RPMI8226 (cell line): Measurements from ENCODE around the gene GNB5.
"Not testable (repeated sequence)": the region's sequence is repeated elsewhere in the genome, so short reads cannot be mapped to it uniquely, and the experiment has no call there.

Experiments used
- DNase-seq: peaks from one replicate; pipeline ENCODE4 v3.0.0-alpha.2; 2015

The GNB5 gene

DNA sequence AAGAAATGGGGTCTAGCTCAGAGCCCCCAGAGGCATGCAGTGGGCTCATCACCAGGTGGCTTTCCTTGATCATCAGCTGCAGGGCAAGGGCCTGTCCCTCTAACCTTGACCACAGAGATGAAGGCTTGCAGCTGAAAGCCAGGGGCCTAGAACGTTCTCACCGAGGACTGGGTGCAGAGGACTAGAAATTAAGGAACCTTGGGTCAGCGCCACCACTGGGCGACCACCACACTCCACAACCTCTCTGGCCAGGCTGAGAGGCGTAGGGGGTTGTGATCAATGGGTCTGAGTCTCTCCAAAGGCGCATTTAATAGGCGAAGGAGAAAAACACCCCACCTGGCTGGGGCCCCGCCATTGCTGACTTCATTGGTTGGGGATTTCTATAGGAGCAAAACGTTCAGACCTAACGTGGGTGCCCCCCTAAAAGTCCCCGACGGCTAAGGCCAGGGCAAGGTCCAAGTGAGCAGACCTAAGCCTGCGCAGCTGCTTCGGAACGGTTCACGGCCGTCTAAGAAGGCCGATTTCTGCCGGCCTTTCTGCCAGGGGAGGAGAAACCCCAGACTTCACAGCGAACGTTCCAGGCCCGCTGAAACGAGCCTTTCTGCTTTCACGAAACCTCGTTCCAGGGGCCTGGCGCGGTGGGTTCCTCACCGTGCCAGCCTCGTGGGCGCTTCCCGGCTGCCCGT is 79.5 kb downstream of the GNB5 start:
- no peak for DNase-seq

GRCh38 chr15:52109559-52110451 is 81.4 kb downstream of the GNB5 start:
- DNase-seq = no peak

GRCh38 chr15:52107238-52107637 is 84.0 kb downstream of the GNB5 start:
- no peak for DNase-seq

- no peak for DNase-seq
Observed at GRCh38 chr15:52106641-52107040, 84.6 kb downstream of the GNB5 start.

- no peak for DNase-seq
Observed at GRCh38 chr15:52105846-52106245, 85.3 kb downstream of the GNB5 start.

- DNase-seq = no peak
Observed at GRCh38 chr15:52104532-52105004, 86.6 kb downstream of the GNB5 start.

DNA sequence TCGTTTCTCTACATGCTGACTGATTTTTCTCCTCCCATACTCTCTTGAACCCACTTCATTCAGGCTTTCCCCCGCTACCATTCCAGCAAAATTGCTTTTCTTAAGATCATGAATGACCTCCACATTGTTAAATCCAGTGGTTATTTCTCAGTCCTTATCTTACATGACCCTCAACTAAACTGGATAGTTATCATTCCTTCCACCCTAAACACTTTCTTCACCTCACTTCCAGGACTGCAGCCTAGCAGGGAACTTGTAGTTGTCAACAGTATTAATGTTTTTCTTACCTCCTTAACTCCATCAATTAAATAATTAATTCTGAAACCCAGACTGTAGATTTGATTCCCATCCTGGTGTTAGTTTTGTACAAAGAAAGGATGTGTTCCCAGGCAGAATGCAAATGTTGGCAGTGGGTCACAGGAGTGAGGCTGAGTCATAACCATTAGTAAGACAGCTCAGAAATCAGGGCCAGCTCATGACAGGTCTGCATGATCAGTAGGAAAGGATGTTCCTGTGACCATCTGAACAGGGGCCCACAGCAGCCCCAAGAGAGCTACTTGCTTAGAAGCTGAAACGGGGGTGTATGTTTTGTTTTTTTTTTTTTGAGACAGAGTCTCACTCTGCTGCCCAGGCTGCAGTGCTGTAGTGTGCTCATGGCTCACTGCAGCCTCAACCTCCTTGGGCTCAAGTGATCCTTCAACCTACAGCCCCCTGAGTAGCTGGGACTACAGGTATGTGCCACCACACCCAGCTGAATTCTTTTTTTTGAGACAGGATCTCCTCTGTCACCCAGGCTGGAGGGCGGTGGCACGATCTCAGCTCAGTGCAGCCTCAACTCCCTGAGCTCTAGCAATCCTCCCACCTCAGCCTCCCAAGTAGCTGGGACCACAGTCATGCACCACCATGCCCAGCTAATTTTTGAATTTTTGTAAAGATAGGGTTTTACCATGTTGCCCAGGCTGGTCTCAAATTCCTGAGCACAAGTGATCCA is 87.7 kb downstream of the GNB5 start:
- peak; percentile 23 for DNase-seq

DNA sequence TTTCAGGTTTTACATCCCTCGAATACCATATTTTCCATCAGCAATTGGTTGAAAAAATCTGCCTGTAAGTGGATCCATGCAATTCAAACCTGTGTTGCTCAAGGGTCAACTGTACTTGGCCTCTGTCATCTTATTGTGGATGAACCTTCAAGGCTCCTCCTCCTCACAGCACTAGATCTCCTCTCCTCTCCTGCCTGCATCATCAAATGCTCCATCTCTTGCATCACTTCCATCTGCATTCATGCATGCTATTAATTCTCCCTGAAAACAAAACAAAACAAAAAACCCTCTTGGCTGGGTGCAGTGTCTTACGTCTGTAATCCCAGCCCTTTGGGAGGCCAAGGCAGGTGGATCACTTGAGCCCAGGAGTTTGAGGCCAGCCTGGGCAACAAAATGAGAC is 88.7 kb downstream of the GNB5 start:
- DNase-seq = no peak

DNA sequence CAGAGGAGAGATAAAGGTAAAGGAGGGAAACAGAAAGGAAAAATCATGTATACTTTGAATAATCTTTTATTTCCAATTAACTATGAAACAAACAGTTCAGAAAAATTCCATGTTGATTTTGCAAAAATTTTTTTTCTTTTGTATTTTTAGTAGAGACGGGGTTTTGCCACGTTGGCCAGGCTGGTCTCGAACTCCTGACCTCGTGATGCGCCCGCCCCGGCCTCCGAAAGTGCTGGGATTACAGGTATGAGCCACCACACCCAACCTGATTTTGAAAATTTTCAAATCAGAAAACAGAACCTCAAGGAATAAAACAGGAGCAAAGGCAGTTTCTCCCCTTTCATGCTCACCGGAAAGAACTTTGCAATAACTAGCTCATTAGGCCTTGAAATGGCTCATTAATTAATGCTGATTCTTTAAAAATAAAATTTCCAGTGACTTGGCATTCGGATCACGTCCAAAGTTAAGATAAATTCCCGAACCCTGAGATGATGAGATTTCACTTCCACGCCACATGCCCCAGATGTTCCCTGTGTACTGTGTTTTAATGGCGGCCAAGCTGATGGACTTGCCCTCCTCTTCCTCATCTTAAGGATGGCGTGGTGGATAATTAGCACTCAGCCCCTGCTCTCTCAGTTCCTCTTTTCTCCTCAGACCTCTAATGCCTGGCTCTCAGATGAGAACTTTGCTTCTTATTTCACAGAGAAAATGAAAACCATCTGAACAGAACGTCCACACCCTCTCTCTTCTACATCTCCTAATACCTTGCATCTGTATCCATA is 89.5 kb downstream of the GNB5 start:
- DNase-seq = peak; percentile 86

DNA sequence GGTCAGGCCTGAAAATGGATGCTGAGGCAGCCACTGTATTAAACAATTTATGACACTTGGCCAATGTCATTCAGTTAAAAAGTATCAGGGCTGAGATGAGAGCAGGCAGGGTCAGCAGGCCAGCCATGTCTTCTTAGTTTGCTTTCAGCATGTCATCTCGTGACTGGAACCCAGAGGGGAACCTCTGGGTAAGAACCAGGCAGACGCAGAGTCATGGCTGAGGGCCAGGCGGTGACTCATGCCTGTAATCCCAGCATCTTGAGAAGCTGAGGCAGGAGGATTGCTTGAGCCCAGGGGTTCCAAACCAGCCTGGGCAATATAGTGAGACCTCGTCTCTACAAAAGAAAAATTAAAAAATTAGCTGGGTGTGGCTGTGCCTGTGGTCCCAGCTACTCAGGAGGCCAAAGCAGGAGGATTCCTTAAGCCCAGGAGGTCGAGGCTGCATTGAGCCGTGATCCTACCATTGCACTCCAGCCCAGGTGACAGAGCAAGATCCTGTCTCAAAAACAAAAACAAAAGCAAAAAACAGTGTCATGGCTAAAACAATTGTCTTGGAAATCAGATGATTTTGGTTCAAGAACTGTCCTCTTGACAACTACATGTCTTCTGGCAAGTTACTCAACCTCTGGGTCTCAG is 90.3 kb downstream of the GNB5 start:
- DNase-seq = peak; percentile 68

DNA sequence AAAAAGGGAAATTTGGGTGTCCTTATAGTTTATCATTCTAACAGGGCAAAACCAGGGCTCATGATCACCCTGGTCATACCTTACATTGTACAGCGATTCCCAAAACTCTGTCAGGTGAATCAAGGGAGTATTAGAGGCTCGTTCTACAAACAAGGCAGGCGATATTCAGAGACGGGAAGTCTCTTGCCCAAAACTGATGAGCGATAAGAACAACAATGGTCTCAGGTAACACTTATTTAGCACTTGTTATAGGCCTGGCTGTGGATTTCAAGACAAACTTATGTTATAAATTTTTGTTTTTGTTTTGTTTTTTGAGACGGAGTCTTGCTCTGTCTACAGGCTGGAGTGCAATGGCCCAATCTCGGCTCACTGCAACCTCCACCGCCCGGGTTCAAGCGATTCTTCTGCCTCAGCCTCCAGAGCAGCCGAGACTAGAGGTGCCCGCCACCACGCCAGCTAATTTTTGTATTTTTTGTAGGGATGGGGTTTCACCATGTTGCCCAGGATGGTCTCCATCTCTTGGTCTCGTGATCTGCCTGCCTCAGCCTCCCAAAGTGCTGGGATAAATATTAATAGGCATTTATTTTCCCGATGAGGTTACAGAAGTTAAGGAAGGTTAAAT is 91.4 kb downstream of the GNB5 start:
- DNase-seq = no peak

DNA sequence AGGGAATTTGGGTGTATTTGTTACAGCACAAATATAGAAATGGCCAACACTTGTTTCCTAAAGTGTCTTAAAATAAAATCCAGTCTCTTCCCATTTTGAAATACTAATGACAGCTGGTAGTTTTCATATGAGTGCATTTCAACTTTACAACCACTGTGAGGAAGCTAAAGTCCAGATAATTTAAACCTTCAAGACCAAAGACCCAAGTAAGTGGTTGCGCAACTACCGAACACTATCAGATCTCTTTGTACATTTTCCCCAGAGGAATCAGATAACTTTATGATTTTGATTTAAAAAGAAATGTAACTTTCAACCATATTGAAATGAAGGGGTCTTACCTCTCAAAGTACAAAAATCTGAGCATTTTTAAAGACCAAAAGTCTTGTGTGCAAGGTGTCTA is 92.9 kb downstream of the GNB5 start:
- DNase-seq = no peak

- DNase-seq = peak; percentile 45
Observed at GRCh38 chr15:52097180-52097579, 94.0 kb downstream of the GNB5 start.

DNA sequence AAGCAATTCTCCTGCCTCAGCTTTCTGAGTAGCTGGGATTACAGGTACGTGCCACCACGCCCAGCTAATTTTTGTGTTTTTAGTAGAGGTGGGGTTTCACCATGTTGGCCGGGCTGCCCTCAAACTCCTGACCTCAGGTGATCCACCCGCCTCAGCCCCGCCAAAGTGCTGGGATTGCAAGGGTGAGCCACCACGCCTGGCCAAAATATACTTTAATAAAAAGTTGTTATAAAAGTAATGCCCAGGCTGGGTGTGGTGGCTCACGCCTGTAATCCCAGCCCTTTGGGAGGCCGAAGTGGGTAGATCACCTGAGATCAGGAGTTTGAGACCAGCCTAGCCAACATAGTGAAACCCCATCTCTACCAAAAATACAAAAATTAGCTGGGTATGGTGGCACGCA is 94.7 kb downstream of the GNB5 start:
- not testable (repeated sequence) for DNase-seq

DNA sequence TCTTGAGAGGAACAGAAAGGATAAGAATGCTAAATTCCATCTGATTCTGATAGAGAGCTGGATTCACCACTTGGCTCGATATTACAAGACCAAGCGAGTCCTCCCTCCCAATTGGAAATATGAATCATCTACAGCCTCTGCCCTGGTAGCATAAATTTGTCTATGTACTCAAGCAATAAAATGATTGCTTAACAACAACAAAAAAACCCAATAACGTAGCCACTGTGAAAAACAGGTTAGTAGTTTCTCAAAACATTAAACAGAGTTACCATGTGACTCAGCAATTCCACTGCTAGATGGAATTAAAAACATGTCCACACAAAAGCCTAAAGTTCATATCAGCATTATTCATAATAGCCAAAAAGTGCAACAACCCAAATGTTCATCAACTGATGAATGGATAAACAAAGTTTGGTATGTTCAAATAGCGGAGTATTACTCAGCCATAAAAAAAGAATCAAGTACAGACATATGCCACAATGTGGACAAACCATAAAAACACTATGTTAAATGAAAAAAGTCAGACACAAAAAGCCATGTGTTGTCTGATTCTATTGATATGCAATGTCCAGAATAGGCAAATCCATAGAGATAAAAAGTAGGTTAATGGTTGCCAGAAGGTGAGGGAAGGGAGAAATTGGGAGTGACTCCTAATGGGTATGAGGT is 95.5 kb downstream of the GNB5 start:
- no peak for DNase-seq

DNA sequence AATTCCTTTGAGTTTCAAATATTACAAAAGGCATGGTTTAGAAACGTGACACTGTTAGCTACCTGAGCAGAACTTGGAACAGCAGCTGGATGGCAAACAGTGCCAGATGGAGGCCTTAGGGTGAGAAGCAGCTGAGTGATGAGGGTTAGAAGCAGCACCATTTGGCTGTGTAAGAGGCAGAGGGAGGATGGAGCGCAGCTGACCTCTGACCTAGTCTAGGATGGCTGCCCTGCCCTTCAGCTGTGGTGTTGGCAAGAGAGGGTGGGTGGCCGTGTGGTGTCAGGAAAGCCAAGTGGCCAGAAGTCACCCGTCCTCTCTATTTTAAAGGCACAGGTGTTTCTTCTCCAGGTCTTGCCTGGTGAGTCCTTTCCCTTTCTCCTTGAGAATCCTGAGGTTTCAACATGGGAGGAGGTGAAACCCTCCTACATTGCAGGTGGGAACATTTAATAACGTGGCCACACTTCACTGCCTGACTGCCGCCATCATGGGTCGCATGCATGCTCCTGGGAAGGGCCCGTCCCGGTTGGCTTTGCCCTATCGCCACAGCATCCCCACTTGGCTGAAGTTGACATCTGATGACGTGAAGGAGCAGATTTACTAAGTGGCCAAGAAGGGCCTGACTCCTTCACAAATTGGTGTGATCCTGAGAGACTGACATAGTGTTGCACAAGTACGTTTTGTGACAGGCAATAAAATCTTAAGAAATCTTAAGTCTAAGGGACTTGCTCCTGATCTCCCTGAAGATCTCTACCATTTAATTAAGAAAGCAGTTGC is 96.2 kb downstream of the GNB5 start:
- DNase-seq = no peak

GRCh38 chr15:52093539-52094510 is 97.4 kb downstream of the GNB5 start:
- no peak for DNase-seq

DNA sequence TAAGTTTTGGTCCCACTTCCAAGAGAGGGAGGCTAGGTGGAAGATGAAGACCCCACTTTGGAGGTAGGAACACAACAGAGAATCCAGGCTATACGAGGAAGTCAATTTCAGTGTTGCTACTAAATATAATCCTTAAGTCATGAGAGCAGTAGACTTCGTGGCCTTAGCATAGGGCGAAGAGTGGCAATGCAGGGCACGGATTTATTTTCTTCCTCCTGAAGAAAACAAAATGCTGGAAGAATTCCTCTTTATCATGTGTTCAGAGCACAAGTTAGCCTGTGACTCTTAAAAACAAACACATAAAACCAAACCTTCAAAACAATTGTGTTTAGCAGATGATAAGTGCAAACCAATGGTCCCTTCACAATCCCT is 98.0 kb downstream of the GNB5 start:
- no peak for DNase-seq

- DNase-seq = no peak
Observed at GRCh38 chr15:52090193-52090592, 101.0 kb downstream of the GNB5 start.
